Activated gamma-delta T cell treated with Interleukin-2 at 50 U/mL for 16 hours (primary cell): ENCODE measurements around the gene POLG.

Source experiments
- DNase-seq: peaks from one replicate; pipeline ENCODE4 v3.0.0-alpha.2; 2020

POLG gene

GRCh38 chr15:89370120-89370977 lies 35.7 kb upstream of the POLG start:
- DNase-seq, result no peak

- no peak for DNase-seq
Observed at GRCh38 chr15:89369341-89369947, 34.8 kb upstream of the POLG start.

DNA sequence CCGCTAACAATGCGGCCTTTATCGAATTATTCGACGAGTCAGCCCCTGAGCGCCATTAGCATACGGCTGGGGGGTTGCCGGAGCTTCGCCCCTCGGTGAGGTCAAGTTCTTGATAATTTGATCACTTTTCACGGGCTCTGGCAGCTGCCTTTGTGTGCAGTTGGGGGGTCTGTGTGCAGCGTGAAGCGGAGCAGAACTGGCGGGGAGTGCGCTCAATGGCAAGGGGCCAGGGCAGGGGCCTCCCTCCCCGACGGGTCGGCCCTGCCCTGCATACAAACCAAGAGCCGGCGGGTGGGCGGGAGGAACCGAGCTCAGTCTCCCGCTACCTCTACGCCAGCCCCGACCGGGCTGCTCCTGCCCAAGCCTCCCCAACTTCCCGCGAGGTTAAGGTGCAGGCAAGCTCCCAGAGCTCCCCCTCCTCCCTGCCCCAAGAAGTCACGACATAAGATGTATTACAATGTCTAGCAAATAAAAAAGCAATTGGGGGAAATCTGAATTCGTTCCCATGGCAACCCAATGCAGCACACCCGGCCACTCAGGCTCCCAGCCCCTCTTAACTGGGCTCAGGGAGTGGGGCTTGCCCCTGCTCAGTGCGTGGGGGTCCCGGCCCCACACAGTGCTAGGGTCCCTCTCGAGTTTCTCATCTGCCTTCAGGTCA lies 34.1 kb upstream of the POLG start:
- no peak for DNase-seq

DNA sequence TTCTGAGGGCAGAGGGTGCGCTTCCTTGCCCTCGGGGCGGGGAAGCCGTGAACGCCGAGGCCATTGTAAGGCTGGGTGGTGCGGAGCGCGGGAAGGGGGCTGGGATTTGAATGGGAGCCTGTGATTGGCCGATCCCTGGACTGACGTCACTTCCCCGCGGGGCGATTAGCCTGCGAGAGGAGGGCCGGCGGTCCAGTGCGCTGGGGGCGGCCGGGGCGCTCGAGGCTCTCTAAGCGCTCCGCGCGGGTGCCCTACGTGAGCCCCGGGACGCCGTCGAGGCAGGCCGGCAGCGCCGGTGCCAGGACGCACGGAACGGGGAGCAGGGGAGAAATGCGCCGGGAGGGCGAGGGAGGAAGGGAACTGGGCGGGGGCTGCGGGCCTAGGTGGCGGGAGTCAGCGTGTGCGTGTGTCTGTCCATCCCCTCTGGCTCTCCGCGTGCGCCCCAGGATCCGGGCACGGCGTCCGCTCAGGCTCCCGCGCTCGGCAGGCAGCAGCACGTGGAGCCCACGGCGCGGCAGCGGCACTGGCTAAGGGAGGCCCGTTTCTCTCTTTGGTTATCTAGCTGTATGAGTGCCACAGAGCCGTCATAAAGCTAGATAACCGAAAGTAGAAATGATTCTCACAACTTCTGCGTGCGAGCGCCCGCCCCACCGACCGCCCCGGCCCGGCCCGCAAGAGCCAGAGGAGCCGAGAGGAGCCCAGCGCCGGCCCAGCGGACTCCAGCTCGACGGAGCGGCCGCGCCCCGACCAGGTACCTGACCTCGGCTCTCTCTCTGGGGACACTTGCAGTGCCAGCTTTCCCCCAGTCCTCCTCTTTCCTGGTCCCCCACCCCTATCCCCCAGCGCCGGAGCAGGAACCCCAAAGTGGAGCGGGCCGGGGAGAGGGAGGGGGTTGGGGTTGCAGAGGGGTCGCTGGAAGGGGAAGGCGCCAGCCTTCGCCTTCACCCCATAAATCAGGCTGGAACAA lies 33.1 kb upstream of the POLG start:
- no peak for DNase-seq

- no peak for DNase-seq
Observed at GRCh38 chr15:89366656-89367393, 32.2 kb upstream of the POLG start.

- DNase-seq, result no peak
Observed at GRCh38 chr15:89365462-89366065, 30.9 kb upstream of the POLG start.

- DNase-seq, result no peak
Observed at GRCh38 chr15:89364741-89365450, 30.3 kb upstream of the POLG start.

DNA sequence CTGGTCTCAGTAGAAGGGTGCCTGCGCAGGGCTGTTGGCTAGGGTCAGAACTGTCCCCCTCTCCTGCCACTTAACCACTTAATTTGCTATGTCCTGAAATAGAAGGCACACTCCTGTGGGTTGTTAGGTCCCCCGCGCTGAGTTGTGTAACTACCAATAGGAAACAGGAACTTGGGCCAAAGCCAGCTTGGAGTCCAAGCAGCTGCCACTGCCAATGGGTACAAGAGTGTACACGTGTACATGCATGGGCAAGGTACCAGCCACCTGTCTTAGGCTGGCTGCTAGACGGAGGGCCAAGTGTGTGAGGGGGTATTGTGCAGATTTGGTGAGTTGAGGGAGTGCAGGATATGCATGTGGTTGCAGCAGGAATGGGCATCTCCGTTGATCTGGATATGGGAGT lies 29.7 kb upstream of the POLG start:
- DNase-seq, result no peak

DNA sequence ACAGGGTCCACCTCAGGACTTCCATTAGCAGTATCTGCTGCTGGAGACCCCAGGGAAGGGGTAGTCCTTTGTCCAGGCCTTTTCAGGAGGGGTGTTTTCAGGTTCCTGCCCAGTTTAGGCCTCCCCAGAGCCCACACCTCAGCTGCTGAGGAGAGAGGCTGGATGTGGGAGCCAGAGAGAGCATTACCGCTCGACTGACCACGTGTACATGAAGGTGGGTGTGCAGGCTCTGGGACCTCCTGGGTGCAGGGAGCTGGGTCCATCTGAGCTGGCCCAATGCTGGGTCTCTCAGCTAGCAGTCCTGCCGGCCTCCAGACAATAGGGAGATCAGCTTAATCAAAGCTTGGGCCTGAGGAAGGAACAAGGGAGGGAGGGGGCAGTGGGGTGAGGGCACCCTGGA lies 29.1 kb upstream of the POLG start:
- DNase-seq, result no peak

GRCh38 chr15:89363133-89363532 lies 28.5 kb upstream of the POLG start:
- no peak for DNase-seq

GRCh38 chr15:89362203-89363101 lies 27.8 kb upstream of the POLG start:
- DNase-seq, result no peak

DNA sequence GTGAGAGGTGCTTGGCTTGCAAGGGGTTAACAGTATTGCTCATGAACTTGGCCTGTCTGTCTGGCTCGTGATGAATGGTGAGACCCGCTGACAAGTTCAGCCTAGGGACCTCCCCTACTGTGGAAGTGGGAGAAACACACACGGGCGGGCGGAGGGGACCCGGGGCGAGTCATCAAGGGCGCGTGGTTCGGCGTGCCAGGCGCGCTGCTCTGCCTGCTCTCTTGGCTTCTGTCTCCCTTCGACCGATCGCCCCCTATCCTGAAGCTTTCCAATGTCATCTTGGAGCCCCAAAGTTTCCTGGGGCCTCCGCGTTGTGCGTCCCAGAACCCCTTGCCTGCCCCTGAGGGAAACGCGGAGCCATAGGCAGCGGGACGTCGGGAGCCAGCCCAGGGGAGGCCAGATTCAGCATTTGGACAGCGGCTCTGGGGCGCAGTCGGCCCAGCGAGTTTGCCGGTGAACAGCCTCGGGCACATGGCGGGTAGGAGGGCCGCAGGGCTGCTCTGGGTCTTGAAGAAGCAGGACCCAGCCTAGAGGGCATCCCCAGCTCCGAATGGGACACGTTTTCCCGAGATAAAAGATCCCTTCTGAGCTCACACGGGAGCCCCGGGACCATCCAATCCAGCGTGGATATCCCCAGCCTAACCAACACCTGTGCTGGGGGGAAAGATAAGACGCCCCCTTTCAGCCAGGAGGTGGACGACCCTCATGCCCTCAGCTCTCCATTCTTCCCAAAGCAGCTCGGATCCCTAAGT lies 27.0 kb upstream of the POLG start:
- peak; percentile 60 for DNase-seq

DNA sequence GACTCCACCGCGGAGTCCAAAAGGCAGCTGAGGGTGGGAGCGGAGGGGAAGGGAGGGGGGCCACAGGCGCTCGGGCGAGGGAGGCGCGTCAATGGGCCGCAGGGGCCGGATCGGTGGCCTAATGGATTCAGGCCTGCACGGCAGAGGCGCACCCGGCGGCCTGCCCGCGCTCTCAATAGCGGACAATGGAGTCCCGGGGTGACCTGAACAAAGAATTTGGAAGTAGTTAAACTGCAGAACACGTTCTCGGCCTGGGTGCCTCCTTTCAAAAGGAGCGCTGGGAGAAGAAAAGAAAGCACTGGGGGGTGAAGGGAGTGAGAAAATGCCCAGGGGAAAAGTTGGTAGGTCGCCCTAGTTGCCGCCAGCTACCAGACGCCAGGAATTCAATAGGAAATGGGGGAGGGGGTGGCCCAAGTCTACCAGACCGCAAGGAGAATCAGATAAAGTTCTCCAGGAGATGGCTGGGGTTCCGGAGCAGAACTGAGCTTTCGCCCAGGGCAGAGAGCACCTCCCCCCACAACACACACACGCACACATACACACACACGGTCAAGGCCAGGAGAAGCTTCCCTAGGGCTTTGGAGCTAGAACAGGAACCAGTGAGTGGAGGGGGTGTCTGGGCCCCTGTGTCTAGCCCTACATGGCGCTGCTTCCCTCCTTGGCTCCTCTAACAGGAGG lies 25.8 kb upstream of the POLG start:
- DNase-seq, result no peak

GRCh38 chr15:89359471-89360293 lies 25.1 kb upstream of the POLG start:
- no peak for DNase-seq

DNA sequence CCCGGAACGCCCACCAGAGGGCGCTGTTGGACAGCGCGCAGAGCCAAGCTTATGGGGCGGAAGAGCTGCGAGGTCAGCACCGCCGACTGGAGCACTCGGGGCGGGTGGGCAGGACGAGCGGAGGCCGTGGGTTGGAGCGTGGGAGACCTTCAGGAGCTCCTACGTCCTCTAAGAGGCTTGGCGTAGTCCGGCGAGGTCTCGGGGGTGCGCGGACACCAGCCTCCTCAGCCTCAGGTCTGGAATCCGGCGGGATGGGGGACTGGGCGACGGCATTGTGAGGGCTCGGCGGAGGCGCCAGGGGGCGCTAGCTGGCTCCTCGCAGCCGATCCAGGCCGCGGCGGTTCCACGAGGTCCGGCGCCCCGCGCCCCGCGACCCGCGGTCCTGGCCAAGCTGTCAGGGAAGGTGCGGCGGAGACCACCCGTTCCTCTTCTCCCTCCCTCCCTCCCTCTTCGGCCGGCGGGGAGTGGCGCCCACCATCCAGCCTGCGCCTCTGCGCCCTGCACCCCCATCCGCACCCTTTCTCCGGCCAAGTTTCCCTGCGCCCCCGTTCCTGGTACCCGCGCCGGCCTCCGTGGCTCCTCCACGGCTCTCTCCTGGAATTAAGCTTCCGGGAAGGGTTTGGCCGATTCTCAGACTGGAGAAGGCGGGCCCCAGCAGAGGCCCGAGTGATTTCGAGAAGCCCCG lies 24.3 kb upstream of the POLG start:
- peak; percentile 78 for DNase-seq

DNA sequence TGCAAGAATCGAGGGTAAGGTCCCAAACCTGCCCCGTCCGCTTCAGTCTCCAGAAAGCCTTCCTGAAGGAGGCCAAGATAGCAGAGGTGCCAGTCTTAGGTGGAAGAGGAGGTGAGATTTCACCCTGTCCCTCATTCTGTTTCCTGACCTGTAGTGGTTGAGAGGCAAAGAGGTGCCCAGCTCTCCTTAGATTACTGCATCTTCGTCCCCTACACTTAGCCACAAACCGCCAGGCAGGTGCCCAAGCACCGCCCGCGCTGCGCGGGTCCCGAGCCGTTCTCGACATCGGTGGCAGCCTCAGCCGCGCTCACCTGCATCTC lies 23.8 kb upstream of the POLG start:
- DNase-seq, result no peak

- no peak for DNase-seq
Observed at GRCh38 chr15:89356634-89357298, 22.1 kb upstream of the POLG start.
